Measurements from ENCODE around the gene TEC.
"Not testable (repeated sequence)": the region's sequence is repeated elsewhere in the genome, so short reads cannot be mapped to it uniquely, and the experiment has no call there.

Gene TEC

GRCh38 chr4:48197643-48198237 lies 71.9 kb downstream of the TEC start:
- in situ Hi-C loops (cut with MboI; ENCODE audit: low sequenced_read_pairs) = no loop called here

GRCh38 chr4:48196758-48197504 lies 72.7 kb downstream of the TEC start:
- in situ Hi-C loops (cut with MboI; ENCODE audit: low sequenced_read_pairs) = no loop called here

- in situ Hi-C loops (cut with MboI; ENCODE audit: low sequenced_read_pairs) = no loop called here
These were observed 73.8 kb downstream of the TEC start for GRCh38 chr4:48195853-48196252.

- in situ Hi-C loops (cut with MboI; ENCODE audit: low sequenced_read_pairs) = no loop called here
These were observed 74.3 kb downstream of the TEC start for GRCh38 chr4:48195374-48195773.

DNA sequence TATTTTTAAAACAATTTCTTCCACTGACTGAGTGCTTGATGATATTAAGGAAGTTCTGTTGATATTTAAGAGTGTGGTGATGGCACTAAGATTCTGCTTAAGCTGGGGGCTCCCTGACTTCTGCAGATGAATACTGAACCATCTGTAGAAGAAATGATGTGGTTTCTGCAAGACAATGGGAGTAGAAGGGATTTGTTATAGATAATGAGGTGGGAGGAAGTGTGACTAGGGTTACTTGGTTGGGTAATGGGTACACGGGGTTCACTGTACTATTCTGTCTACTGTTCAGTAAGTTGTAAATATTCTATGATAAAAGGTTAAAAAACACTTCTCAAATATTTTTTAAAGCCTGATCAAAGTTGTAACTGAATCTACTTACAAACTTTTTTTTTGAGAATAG lies 74.7 kb downstream of the TEC start:
- in situ Hi-C loops (cut with MboI; ENCODE audit: low sequenced_read_pairs) = no loop called here

GRCh38 chr4:48193921-48194468 lies 75.6 kb downstream of the TEC start:
- in situ Hi-C loops (cut with MboI; ENCODE audit: low sequenced_read_pairs) = no loop called here

DNA sequence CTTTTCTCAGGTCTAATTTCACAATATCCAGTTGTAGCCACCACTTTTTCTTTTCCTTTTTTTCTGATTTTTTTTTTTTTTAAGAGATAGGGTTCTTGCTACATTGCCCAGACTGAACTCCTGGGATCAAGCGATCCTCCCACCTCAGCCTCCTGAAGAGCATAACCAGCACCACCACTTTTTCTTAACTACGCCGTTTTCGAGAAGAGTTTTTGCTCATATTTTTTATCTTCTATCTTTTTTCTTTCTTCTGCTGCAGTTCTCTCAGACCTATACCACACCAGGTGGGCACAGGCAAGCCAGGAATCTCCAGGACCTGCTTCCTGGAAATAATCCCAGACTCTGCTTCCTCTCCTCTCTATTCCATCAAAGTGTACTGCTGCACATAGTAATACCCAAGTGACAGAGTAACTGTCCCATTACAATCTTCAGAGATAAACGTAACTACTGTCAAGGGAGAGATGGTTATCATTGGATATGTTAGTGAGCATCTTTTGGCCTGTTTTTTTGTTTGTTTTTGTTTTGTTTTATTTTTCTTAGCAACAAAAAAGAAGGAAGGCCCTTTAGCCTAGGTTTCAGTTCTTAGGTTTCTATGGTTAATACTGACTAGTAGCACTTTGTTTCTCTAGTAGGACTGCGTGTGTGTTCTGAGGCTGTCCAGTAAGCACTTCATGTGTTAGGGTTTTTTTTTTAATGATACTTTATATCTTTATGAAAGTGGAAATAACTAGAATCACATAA lies 76.4 kb downstream of the TEC start:
- in situ Hi-C loops (cut with MboI; ENCODE audit: low sequenced_read_pairs) = no loop called here

- in situ Hi-C loops (cut with MboI; ENCODE audit: low sequenced_read_pairs) = no loop called here
These were observed 77.9 kb downstream of the TEC start for GRCh38 chr4:48191758-48192157.

DNA sequence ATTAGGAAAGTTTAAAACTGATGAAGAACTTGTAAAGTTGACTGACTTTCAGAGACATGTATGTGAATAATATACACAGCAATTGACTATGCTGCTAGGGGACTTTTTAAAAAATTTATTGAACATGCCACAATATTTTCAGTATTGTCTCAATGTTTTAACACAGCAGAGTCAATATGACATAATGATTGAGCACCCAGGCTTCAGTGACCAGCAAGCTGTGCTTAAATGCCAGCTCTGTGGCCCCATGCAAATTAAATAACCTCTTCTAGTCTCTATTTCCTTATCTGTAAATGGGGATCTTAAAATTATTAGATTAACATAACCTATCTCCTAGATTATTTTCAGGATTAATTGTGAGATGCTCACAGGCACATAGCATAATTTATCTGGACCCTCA lies 78.8 kb downstream of the TEC start:
- in situ Hi-C loops (cut with MboI; ENCODE audit: low sequenced_read_pairs) = no loop called here

GRCh38 chr4:48189731-48190130 lies 79.9 kb downstream of the TEC start:
- in situ Hi-C loops (cut with MboI; ENCODE audit: low sequenced_read_pairs) = no loop called here

DNA sequence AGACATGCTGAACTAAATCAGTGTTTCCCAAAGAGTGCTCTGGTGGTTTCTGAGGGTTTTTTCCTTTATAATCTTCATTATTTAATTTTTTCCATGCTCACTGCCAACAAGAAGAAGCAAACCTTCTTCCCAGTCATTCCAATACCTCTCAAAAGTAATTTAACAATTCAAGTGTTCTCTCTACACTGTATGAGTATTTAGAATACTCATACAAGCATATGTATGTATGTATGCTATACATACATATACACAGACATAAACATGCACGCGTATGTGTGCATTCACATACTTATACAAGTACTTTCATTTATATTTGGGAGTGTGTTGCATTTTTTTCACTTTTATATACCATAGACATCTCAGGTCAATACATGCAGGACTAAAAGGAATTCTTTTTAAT lies 81.2 kb downstream of the TEC start:
- in situ Hi-C loops (cut with MboI; ENCODE audit: low sequenced_read_pairs) = no loop called here

DNA sequence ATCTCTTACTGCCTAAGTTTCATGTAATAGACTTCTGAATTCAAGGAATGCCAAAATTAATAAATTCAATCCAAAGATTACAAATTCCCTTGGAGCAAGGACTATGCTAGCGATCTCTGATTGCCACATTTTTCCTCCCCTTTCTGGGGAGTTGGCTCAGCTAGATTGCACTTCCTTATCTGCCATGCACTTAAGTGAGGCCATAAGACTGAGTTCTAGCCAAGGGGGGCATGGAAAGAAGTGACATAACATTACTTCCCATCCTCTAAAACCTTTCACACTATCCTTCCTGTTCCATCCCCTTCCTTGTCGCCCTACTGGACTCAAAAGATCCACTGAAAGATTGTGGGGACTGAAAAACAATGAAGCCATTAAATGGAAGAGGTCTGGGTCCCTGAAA lies 81.8 kb downstream of the TEC start:
- in situ Hi-C loops (cut with MboI; ENCODE audit: low sequenced_read_pairs) = no loop called here

- in situ Hi-C loops (cut with MboI; ENCODE audit: low sequenced_read_pairs) = not testable (repeated sequence)
These were observed 82.6 kb downstream of the TEC start for GRCh38 chr4:48187066-48187465.

- in situ Hi-C loops (cut with MboI; ENCODE audit: low sequenced_read_pairs) = not testable (repeated sequence)
These were observed 83.2 kb downstream of the TEC start for GRCh38 chr4:48186394-48186793.

- in situ Hi-C loops (cut with MboI; ENCODE audit: low sequenced_read_pairs) = no loop called here
These were observed 84.8 kb downstream of the TEC start for GRCh38 chr4:48184882-48185281.

DNA sequence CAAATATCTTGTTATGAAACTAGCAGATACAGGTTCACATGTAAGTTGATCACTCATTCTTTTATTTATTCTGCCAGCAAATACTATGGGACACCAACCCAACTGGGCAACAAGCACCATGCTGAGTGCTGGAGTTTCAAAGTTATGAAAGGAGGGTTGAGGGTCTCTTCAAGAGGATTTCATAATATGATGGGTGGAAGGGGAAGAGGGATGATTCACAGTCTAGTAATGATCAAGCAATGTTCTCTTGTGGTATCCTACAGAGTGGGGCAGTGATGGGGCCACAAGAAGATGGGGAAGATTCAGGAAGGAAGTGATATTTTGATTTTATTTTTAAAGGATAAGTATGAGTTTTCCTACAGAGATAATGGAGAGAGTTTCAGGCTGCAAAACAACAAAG lies 89.4 kb downstream of the TEC start:
- in situ Hi-C loops (cut with MboI; ENCODE audit: low sequenced_read_pairs) = no loop called here

GRCh38 chr4:48178931-48179330 lies 90.7 kb downstream of the TEC start:
- in situ Hi-C loops (cut with MboI; ENCODE audit: low sequenced_read_pairs) = no loop called here

DNA sequence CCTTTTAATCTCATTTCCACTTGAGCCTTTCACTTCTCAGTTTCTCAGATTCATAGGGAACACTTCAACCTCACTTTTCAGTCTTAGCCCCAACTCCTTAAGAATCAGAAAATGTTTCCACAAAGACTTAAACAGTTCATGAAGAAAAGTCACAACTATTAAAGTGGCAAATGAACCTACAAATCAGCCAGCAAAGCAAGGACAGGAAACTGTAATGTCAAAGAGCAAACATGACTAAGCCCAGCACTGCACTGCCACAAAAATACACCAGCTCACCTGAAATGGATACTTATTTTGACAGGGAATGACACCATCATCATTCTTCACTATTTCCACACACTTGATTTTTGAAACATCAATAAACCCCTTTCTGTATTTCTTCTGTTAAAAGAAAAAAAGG lies 93.8 kb downstream of the TEC start:
- in situ Hi-C loops (cut with MboI; ENCODE audit: low sequenced_read_pairs) = no loop called here

DNA sequence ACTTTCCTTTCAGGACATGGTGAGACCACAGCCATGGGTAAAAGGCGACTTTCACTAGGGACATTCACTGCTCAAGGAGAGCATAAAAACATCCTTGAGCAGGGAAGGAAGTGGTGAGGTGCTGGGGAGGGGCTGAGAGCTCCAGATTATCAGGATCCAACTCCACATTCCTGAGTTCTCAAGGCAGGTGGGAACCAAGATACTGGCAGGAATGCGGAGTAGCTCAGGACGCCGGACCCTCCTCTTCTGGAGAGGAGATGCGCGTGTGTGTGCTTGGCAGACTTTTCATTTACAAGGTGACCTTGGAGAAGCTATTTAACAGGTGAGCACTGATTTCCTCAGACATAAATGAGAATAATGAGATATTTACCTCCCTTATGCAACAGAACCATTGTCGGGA lies 94.3 kb downstream of the TEC start:
- in situ Hi-C loops (cut with MboI; ENCODE audit: low sequenced_read_pairs) = no loop called here

DNA sequence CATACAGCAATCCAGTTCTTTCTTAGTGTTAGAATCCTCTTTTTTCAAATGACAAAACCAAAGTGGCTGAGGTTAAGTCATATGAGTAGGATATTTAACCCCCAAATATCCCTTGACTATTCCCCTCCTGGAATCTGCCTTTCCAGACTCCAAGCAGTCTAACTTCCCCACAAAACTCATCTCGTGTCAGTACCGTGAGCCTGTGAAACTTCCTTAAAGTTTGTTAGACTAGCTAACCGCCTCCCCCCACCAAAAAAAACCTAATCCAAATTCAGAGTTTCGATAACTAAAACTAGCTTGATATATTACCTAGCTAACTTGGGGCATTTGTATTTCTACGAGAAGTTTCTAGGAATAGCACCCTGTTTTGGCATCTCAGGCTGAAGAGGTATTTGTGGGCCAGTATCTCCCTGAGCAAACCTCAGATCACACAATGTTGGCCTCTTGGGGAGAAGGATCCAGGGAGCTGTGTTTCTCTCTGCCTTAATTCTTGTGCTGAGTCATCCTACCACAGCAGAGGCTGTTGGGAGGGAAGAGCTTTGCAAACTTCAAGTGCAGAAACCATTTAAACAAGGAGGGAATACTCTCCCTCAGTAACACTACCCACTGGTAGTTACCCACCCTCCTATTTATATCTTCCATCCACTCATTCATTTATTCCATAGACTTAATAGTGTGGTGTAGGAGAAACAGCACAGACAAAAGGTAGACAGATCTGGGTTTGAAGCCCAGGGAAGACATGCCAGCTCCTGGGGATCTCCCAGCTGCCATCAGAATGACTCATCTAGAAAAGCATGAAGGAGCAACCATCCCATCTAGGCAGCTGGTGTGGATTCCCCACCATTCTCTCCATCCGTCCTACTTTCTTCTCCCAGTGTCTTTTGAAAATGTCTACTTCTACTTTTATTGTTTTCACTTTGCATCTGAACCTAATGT lies 96.3 kb downstream of the TEC start:
- in situ Hi-C loops (cut with MboI; ENCODE audit: low sequenced_read_pairs) = no loop called here

- in situ Hi-C loops (cut with MboI; ENCODE audit: low sequenced_read_pairs) = no loop called here
These were observed 97.0 kb downstream of the TEC start for GRCh38 chr4:48172651-48173050.
